DOHH2 (cell line): ENCODE data around the gene SH3TC2.
A peak's percentile ranks its signal among the peaks of the same experiment; 100 is the strongest.

ENCODE experiments used
- H3F3A ChIP-seq: fragments of 200-600 bp; sonication (generic), shearing (Covaris generic); 2 replicates; pipeline ENCODE4 v1.6.0; 2016; ENCODE audit warnings: antibody characterized with exemption, mild to moderate bottlenecking; ENCODE audit not compliant: control insufficient read depth, insufficient read depth
- H3K27ac ChIP-seq: fragments of 200-600 bp; sonication (generic); 2 replicates; pipeline ENCODE4 v1.5.1; 2014; ENCODE audit warnings: low read depth, mild to moderate bottlenecking, low read length, moderate library complexity
- H3K27me3 ChIP-seq: fragments of 200-600 bp; sonication (generic); 2 replicates; pipeline ENCODE4 v1.6.1; 2014; ENCODE audit warnings: mild to moderate bottlenecking, low read length, mixed read lengths; ENCODE audit not compliant: control insufficient read depth
- H3K36me3 ChIP-seq: fragments of 200-600 bp; sonication (generic); 2 replicates; pipeline ENCODE4 v1.6.1; 2014; ENCODE audit warnings: mild to moderate bottlenecking, low read length, moderate library complexity, mixed read lengths; ENCODE audit not compliant: control insufficient read depth
- H3K4me1 ChIP-seq: fragments of 200-600 bp; sonication (generic); 2 replicates; pipeline ENCODE4 v1.6.1; 2014; ENCODE audit warnings: mild to moderate bottlenecking, low read length, mixed read lengths; ENCODE audit not compliant: control insufficient read depth
- H3K4me2 ChIP-seq: fragments of 200-600 bp; sonication (generic); 2 replicates; pipeline ENCODE4 v1.6.0; 2014; ENCODE audit warnings: mild to moderate bottlenecking, low read length, moderate library complexity
- H3K4me3 ChIP-seq: fragments of 200-600 bp; sonication (generic); 2 replicates; pipeline ENCODE4 v1.5.1; 2014; ENCODE audit warnings: mild to moderate bottlenecking, low read length, mixed read lengths
- H3K79me2 ChIP-seq: fragments of 200-600 bp; sonication (generic); 2 replicates; pipeline ENCODE4 v1.6.1; 2014; ENCODE audit warnings: mild to moderate bottlenecking, low read length, mixed read lengths; ENCODE audit not compliant: control insufficient read depth
- H3K9me2 ChIP-seq: fragments of 200-600 bp; sonication (generic); replicated peaks from 2 replicates; pipeline ENCODE4 v1.6.1; 2014; ENCODE audit warnings: mild to moderate bottlenecking, low read length, mixed read lengths; ENCODE audit not compliant: control insufficient read depth
- H3K9me3 ChIP-seq: fragments of 200-600 bp; sonication (generic); 2 replicates; pipeline ENCODE4 v1.6.1; 2014; ENCODE audit warnings: antibody characterized with exemption, low read length, mixed read lengths; ENCODE audit not compliant: control insufficient read depth, insufficient read depth
- H4K20me1 ChIP-seq: fragments of 200-600 bp; sonication (generic); 2 replicates; pipeline ENCODE4 v1.6.0; 2014; ENCODE audit warnings: low read depth, mild to moderate bottlenecking, antibody characterized with exemption, low read length, moderate library complexity; ENCODE audit not compliant: control insufficient read depth, insufficient read depth
- CTCF ChIP-seq: fragments of 200-600 bp; sonication (generic); IDR thresholded peaks from one replicate; pipeline ENCODE4 v1.5.1; 2014; ENCODE audit warnings: antibody characterized with exemption, mild to moderate bottlenecking, low read depth, low read length; ENCODE audit not compliant: poor library complexity, severe bottlenecking
- EZH2phosphoT487 ChIP-seq: fragments of 200-600 bp; sonication (generic); IDR thresholded peaks from 2 replicates; pipeline ENCODE4 v1.6.1; 2017; ENCODE audit warnings: borderline replicate concordance, mild to moderate bottlenecking, antibody characterized with exemption, low read length, moderate library complexity, mixed read lengths

The SH3TC2 gene

GRCh38 chr5:148960070-148960769 is 102.6 kb downstream of the SH3TC2 start:
- H3K4me1 ChIP-seq: 0 out of 2 replicates have a peak, but pooled peaks cover 3% of the 10 kb centered on the region
- peaks cover 3% of the 10 kb centered on the region; the same call in 1 of the 2 replicates for H3K27me3 ChIP-seq
- no peaks in the 10 kb centered on the region for H3K36me3 ChIP-seq
- H3K4me2 ChIP-seq: no peak overlapping the region
- H3K4me3 ChIP-seq: no peak overlapping the region
- no peak for TF ChIP-seq CTCF
- no peak for TF ChIP-seq EZH2phosphoT487
- no peak overlapping the region for H3K27ac ChIP-seq
- no peaks in the 10 kb centered on the region for H3K79me2 ChIP-seq
- no peaks in the 10 kb centered on the region for H4K20me1 ChIP-seq
- no peaks in the 10 kb centered on the region for H3F3A ChIP-seq
- no peaks in the 10 kb centered on the region for H3K9me2 ChIP-seq
- no peaks in the 10 kb centered on the region for H3K9me3 ChIP-seq

- H3K36me3 ChIP-seq: no peaks in the 10 kb centered on the region
- peaks cover 12% of the 10 kb centered on the region; the same call in 1 of the 2 replicates for H3K27me3 ChIP-seq
- H3K79me2 ChIP-seq: no peaks in the 10 kb centered on the region
- H3K4me1 ChIP-seq: no peaks in the 10 kb centered on the region
- no peak overlapping the region for H3K4me3 ChIP-seq
- peak; percentile 92 for TF ChIP-seq CTCF
- TF ChIP-seq EZH2phosphoT487: no peak
- no peaks in the 10 kb centered on the region for H3F3A ChIP-seq
- H4K20me1 ChIP-seq: no peaks in the 10 kb centered on the region
- no peaks in the 10 kb centered on the region for H3K9me2 ChIP-seq
- H3K9me3 ChIP-seq: no peaks in the 10 kb centered on the region
- H3K4me2 ChIP-seq: no peak overlapping the region
- no peak overlapping the region for H3K27ac ChIP-seq
Measured at GRCh38 chr5:148957591-148958202, 105.2 kb downstream of the SH3TC2 start.

- H3K9me3 ChIP-seq: no peaks in the 10 kb centered on the region
- no peaks in the 10 kb centered on the region for H3K4me1 ChIP-seq
- TF ChIP-seq EZH2phosphoT487 (no peak), CTCF (no peak)
- no peaks in the 10 kb centered on the region for H3F3A ChIP-seq
- H4K20me1 ChIP-seq: no peaks in the 10 kb centered on the region
- no peaks in the 10 kb centered on the region for H3K79me2 ChIP-seq
- H3K9me2 ChIP-seq: no peaks in the 10 kb centered on the region
- no peak overlapping the region for H3K4me2 ChIP-seq
- no peaks in the 10 kb centered on the region for H3K36me3 ChIP-seq
- peaks cover 17% of the 10 kb centered on the region; the same call in 1 of the 2 replicates for H3K27me3 ChIP-seq
- H3K4me3 ChIP-seq: no peak overlapping the region
- H3K27ac ChIP-seq: no peak overlapping the region
Measured at GRCh38 chr5:148956477-148957385, 106.1 kb downstream of the SH3TC2 start.
